Ramos (cell line): Measurements from ENCODE around the gene PTGIS.

Experiments used
- in situ Hi-C: fragments of 300-500 bp; cut with MboI; formaldehyde crosslinking; loops from one replicate; pipeline ENCODE4 v1.14.3; 2022; ENCODE audit warnings: low sequenced_read_pairs; ENCODE audit not compliant: unreplicated experiment

The PTGIS gene

DNA sequence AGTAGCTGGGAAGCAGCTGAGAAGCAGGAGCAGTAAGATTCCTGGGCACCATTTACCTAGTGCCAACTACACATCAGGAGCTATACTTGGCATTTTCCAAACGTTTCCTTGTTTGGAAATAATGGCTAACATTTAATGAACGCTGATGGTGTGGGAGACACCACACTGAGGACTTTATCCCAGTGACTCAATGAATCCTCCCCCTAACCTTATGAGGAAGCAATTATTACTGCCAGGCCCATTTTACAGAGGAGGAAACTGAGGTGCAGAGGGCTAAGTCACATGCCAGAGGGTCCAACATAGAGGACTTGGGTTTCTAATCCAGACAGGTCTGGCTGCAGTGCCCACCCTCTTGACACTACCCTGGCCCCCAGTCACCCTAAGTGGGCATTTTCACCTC lies 6.1 kb downstream of the PTGIS start:
- in situ Hi-C loops = no loop called here

DNA sequence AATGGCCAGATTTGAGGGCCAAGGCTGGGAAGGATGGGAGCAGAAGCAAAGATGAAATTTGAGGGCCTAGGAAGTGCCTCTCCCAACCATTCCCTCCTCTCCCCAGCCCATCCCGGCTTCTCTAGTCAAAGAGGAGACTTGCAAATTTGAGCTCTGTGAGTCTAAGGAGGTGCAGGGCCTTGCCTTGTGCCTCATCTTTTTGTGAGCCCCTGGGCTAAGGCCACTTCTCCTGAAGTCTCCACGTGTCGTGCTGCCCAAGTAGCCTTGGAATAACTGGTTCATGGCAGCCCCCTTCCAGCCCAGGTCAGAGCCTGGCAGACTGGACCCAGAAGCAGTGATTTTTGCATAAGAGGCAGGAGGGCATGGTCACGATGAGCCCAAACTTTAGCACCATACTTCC lies 6.7 kb downstream of the PTGIS start:
- in situ Hi-C loops = no loop called here

DNA sequence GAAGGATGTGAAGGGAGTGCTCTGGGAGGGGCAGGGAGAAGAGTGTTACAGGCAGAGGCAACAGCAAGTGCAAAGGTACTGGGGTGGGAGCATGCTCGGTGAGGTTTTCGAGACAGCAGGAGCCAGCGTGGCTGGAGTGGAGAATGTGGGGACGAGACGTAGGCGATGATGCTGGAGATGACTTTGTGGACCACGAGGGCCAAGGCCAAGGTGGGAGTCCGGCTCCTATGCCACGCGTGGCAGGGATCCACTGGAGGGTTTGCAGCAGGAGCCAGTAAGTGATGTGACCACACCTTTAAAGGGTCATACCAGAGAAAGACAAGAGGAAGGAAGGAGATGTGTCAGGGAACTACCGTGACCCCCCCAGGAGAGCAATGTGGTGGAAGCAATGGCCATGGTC lies 7.3 kb downstream of the PTGIS start:
- in situ Hi-C loops = no loop called here

DNA sequence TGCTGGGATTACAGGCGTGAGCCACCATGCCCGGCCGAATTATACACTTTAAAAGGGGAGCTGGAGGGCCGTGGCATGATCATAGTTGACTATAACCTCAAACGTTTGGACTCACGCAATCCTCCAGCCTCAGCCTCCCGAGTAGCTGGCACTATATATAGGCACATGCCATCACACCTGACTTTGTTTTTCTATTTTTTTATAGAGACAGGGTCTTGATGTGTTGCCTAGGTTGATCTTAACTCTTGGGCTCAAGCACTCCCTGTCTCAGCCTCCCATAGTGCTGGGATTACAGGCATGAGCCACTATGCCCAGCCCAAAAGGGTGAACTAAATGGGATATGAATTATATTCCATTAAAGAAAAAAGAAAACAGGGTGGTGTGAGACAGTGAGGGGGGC lies 7.8 kb downstream of the PTGIS start:
- in situ Hi-C loops = no loop called here

DNA sequence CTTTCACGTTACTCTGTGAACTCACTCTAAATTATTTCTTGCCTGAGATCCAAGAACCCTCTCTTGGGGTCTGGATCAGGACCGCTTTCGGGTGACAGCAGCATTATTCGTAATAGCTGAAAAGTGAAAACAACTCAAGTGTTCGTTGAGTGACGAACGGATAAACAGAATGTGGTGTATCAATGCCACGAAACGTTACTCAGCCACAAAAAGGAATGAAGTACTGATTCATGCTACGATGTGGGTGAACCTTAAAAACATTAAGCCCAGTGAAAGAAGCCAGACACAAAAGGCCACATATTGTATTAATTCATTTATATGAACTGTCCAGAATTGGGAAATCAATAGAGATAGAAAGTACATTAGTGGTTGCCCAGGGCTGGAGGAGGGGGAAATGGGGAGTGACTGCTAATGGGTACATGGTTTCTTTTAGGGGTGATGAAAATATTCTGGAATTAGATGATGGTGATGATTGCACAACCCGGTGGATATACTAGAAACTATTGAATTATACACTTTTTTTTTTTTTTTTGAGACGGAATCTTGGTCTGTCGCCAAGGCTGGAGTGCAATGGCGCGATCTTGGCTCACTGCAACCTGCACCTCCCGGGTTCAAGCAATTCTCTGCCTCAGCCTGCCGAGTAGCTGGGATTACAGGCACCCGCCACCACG lies 8.4 kb downstream of the PTGIS start:
- in situ Hi-C loops = no loop called here

DNA sequence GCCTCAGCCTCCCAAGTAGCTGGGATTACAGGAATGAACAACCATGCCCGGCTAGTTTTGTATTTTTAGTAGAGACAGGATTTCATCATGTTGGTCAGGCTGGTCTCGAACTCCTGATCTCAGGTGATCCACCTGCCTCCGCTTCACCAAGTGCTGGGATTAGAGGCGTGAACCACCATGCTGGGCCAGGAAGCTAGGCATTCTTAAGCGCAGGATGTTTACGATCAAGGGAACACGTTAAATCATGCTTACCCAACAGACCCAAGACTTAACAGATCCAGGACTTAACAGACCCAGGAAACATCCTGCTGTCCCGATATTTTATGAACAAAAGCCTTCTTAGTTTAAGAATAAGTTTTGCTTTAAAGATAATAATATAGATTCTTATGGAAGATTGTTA lies 9.1 kb downstream of the PTGIS start:
- in situ Hi-C loops = no loop called here

DNA sequence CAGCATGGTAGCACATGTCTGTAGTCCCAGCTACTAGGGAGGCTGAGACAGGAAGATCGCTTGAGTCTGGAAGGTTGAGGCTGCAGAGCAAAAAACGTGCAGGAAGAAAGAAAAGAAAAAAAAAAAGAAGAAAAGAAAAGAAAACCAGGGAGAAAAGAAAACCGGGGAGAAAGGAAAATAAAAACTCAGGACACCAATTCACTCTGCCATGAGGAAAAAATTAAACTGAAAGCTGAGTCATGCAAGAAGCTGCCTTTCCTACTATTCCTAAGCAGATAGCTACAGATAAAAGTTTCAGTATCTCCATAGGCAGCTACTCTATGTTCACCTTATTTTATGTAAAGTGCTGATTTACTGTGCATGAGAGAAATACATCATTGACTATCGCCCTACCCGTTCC lies 10.5 kb downstream of the PTGIS start:
- in situ Hi-C loops = no loop called here

DNA sequence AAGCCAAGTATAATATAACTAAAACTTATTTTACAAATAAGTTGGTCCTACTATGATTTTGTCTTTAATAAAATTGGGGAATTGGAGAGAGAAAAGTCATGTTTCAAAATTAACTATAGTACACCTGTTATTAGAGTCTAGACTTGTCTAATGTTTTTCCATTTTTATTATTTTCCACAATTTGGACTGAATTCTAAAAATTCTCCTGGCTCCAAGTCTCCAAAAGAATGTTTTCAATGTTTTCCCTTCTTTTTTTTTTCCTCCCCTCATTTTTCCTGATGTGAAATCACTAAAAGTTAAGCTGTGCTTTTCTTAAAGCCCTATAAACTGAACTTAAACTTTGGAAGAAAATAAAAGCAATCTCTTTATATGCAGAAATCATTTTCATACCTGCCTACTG lies 11.3 kb downstream of the PTGIS start:
- in situ Hi-C loops = no loop called here

DNA sequence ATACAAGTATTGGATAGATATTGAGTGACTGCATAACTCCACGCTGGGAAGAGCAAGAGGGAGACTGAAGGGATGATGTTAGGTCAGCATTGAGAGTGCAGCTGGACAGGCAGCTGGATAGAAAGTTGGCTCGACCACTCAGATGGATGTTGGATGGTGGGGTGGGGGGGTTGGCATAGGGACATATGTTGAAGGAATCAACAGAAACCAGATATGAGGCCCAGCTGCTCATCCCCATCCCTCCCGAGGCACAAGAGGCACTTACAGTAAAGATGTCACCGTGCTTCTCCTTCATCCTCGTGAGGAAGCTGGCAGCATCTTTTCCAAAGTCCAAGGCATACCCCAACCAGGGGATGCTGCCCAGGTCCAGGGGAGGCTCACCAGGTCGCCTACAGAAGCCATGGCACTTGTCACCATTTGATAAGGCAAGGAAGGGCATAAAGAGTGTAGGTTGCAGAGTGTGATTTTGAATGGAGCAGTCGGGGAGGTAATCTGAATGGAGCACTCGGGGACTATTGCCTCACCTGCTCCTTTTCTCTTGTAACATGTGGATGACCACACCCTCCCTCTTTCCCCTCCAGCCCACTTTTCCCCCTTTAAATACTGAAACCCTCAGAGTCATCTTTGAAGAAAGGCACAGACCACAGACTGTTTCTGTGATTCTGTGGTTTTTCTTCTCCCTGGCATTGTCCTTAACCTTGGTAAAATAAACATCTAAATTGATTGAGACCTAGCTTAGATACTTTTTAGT lies 18.0 kb downstream of the PTGIS start:
- in situ Hi-C loops = loop anchor here (10.0 kb wide), 2 partner anchors 55 to 335 kb away; no protein-coding TSS in a partner anchor

DNA sequence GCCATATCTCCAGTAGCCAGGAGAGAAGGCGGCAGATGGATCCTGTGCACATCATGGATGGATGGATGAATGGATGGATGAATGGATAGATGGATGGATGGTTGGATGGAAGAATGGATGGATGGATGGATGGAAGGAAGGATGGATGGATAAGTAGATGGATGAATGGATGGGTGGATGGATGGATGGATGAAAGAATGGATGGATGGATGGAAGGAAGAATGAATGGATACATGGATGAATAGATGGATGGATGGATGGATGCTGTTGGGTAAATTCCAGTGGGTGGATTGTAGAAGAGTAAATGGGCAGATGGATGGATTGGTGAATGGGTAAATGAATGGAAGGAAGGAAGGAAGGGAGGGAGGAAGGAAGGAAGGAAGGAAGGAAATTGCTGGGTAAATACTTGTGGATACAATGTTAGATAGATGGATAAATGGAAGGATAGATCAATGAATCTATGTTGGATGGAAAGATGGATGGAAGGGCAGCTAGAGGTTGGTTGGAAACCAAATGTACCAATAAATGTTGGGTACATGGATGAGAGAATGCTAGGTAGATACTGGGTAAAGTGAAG lies 19.5 kb downstream of the PTGIS start:
- in situ Hi-C loops = loop anchor here (10.0 kb wide), 2 partner anchors 56 to 336 kb away; no protein-coding TSS in a partner anchor

DNA sequence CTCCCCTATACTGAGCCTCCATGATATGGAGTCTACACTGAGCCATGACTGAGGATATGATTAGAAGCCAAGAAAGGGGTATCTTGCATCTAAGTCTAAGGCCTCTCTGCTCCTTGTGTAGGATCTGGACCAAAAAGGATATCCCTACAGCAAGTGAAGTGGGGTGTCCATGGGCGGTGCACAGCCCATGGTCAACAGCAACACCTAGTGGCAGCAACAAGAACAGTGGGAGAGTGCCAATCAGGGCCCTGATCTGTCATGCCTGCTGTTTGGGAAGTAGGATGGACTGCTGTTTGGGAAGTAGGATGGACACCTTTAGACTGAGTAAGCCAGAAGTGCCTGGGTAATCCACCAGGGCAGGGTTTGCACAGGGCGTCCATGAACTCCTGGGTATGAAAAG lies 22.4 kb downstream of the PTGIS start:
- in situ Hi-C loops = loop anchor here (10.0 kb wide), 2 partner anchors 59 to 339 kb away; no protein-coding TSS in a partner anchor

DNA sequence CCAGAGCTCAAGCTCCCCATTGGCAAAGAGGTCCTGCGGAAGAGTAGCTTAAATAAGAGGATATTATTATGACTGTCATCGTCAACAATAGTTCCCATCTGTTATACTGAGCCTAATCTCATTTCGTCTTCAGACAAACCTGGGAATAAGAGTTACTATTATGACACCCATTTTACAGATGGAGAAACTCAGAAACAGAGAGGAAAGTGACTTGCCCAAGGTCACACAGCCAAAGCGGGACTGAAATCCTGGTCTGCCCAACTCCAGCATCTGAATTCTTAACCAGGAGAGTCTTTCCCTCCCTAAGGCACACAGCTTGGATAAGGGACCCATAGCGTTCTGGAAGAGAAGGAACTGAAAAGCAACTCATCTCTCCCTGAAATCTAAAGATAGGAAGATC lies 23.4 kb downstream of the PTGIS start:
- in situ Hi-C loops = loop anchor here (10.0 kb wide), 2 partner anchors 60 to 340 kb away; no protein-coding TSS in a partner anchor

DNA sequence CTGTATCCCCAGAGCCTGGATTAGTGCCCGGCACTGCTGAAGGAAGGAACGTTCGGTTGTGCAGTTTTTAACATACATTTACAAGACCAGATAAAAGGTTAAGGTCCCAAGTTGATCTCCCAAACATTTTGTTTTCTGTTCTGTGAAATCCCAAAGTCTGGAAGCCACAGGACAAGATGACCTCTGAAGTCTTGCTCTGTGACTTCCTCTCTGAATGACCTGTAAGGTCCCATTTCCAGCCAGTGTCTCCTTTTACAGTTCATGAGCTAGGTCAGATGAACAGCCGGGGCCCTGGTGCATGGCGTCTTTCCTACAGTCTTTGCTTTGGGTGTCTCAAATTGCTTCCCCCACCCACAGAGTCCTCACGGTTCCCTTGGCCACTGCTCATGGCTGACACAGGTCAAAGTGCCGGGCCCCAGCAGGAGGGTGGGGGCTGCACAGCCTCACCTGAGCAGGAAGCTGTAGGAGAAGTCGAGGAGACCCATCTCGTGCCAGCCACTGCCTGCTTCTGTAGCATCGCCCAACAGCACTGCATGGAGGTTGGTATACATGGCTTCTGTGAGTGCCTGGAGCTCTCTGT lies 24.0 kb downstream of the PTGIS start:
- in situ Hi-C loops = loop anchor here (10.0 kb wide), 2 partner anchors 61 to 341 kb away; no protein-coding TSS in a partner anchor

DNA sequence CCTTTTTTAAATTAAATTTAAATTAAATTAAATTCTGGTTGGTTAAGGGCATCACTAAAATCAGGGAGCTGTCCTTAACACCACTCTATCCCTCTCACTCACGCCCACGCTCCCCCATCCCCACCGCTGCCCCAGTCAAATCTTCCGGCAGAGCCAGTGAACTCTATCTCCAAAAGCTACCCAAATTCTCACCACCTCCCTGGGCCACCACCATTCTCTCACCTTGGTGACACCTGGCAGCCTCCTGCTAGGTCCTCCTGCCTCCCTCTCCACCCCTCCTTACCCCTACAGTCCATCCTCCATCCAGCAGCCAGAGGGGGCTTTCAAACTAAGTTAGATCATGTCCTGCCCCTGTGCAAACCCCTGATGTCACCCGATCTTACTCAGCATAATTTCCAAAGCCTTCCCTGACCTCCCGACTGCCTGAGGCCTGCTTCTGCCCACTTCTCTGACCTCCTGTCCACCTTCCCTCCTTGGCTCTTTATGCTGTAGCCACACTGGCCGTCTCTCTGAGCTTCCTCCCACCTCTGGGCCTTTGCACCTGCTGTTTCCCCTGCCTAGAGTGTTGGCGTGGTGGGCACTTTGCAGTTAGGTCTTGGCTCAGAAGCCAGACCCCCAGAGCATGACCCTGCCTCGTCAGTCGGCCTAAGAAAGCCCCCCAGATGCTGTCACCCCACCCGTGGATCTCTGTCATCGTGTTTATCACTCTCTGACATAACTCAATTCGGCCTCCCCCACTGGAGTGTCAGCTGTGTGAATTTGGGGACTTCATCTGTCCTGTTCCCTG lies 24.7 kb downstream of the PTGIS start:
- in situ Hi-C loops = loop anchor here (10.0 kb wide), 2 partner anchors 62 to 342 kb away; no protein-coding TSS in a partner anchor

DNA sequence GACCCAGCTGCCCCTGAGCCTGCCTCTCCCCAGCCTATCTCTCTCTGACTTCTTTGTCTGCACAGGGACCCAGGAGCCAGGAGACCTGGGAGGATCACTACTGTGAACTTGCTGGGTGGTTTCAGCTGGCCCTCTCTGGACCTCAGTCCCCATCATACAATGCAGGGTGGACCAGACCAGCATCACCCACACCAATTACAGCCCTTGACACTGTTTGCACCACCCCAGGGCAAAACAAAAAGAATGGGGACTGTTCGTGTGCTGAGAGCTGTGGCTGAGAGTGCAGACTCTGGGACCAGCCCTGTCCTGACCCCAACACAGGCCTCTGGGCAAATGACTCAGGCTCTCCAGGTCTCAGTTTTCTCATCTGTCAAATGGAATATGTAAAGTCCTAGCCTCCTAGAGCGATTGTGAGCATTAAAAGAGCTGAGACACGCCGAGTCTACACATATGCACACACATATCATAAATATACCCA lies 25.4 kb downstream of the PTGIS start:
- in situ Hi-C loops = loop anchor here (10.0 kb wide), 2 partner anchors 62 to 342 kb away; no protein-coding TSS in a partner anchor

DNA sequence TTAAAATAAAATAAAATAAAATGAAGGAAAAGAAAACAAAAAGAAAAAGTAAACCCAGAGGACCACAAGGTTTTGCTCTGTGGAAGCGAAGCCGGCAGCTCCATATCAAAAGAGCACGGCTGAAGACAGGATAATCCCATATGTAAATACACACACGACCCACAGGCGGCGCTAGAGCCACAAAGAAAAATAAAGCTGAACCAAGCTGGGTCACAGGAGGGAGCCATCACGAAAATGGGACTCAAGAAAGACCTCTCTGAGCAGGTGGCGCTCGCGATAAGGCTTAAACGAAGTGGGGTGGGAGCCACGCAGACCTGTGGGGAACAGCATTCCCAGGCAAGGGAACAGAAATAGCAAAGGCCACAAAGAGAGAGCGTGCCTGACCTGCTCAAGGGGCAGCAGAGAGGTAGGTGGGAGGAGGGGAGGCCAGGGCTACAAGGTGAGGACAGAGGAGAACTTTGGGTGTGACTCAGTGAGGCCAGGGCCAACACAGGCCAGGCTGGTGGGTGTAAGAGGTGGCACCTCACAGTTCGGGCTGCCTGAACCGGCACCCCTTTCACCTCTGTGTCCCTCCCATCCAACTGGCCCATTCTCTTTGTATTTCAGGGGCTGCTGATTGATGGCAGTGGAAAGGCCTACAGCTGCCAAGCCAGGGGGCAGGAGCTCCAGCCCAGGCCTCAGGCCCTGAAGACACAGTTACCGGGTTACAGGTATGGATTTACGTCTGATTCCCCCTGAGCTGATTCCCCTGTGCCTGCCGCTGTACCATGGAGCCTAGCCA lies 26.0 kb downstream of the PTGIS start:
- in situ Hi-C loops = loop anchor here (10.0 kb wide), 2 partner anchors 63 to 343 kb away; no protein-coding TSS in a partner anchor

DNA sequence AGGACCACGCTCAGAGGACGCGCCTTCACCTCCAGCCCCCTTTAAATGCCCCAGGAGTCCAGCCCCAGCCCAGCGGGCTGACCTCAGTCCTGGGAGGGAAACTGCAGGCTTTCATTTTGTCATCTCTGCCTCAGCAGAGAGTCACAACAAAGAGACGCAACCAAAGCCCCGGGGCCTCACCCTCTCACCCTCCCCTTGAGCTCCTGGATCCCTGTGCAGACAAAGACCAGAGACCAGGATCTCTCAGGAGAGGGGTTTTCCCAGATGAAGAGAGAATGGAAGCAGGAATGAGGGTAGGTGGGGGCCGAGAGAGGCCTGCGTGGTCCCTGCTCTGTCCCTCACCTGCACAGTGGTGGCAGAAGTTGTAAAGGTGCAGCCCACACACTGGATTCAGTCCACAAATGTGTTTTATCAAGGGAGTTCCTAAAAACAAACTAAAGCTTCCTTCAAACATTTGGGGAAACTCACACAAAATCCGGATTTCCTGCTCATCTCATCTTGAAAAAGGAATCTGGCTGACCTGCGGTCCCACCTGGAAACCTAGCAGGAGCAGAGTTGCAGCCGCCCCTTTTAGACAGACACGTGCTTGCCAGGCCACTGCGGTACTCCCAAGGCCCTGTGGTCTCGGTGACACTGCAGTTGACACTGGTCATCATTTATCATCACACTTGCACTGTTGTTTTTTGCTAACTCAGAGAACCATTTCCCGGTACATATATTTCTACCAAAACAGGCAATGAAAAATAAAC lies 27.1 kb downstream of the PTGIS start:
- in situ Hi-C loops = loop anchor here (10.0 kb wide), 2 partner anchors 64 to 344 kb away; no protein-coding TSS in a partner anchor

DNA sequence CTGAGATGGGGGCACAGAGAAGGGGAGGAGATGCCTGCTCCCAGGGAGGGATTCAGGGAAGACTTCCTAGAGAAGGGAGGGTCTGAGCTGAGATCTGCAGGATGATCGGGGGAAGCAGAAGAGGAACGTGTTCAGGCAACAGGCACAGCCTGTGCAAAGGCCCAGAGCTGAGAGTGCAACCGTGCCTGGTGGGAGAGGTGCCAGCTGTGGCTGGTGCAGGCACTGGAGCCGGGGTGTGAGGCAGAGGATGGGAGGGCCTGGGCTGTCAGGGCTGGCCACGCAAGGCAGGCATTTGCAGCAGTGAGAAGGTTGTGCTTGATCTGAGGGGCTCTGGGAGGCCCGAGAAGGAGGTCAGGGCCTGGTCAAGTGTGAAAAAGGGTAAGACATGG lies 27.7 kb downstream of the PTGIS start:
- in situ Hi-C loops = loop anchor here (10.0 kb wide), 2 partner anchors 65 to 345 kb away; no protein-coding TSS in a partner anchor
